ENCODE results near the gene C5orf47. TPM values are rescaled to one million over a fixed set of nuclear protein-coding genes. Genes with fewer than 3 reads are reported as not detected.
A peak's percentile ranks its signal among the peaks of the same experiment; 100 is the strongest.

C5orf47 gene
- total RNA-seq (2014; rRNA removed; shearing (Covaris generic)) = not detected in 2 replicates

GRCh38 chr5:173988554-173989431, at the start of gene C5orf47:
Gene C5orf47, plus strand, starts transcription at chr5:173989170. Its CDS starts 94 bp downstream, at chr5:173989264.
- DNase-seq (ENCODE audit: low read depth in 1 of 2, low spot score in 2 of 2) = no peak
- Histone ChIP-seq H3K9me3 (replicated peaks) (peaks cover 7% of the 10 kb centered on the region; the same call in 1 of the 2 replicates), H3K4me1 (replicated peaks) (no peaks in the 10 kb centered on the region), H3K36me3 (no peaks in the 10 kb centered on the region), H3K4me3 (no peak within 1 kb of the TSS), H3K27ac (no peak within 1 kb of the TSS), H3K27me3 (replicated peaks) (no peaks in the 10 kb centered on the region)

- no peak overlapping the region for H3K4me3 ChIP-seq
- no peak for DNase-seq (ENCODE audit: low read depth in 1 of 2, low spot score in 2 of 2)
- H3K27me3 ChIP-seq (replicated peaks) = no peaks in the 10 kb centered on the region
These were observed 48.7 kb upstream of the C5orf47 start for GRCh38 chr5:173940269-173940668.

GRCh38 chr5:173941102-173941501, 47.9 kb upstream of the C5orf47 start:
- Histone ChIP-seq H3K36me3 (peaks cover 18% of the 10 kb centered on the region), H3K27ac (no peak overlapping the region), H3K4me1 (replicated peaks) (peaks cover 24% of the 10 kb centered on the region), H3K27me3 (replicated peaks) (no peaks in the 10 kb centered on the region), H3K9me3 (replicated peaks) (no peaks in the 10 kb centered on the region), H3K4me3 (no peak overlapping the region)
- DNase-seq (ENCODE audit: low read depth in 1 of 2, low spot score in 2 of 2) = no peak

More at GRCh38 chr5:173940269-173940668, 48.7 kb upstream of the C5orf47 start:
- no peak overlapping the region for H3K27ac ChIP-seq
- H3K36me3 ChIP-seq = peaks cover 11% of the 10 kb centered on the region
- peaks cover 24% of the 10 kb centered on the region for H3K4me1 ChIP-seq (replicated peaks)
- no peaks in the 10 kb centered on the region for H3K9me3 ChIP-seq (replicated peaks)

GRCh38 chr5:173941758-173942401, 47.1 kb upstream of the C5orf47 start:
- DNase-seq (ENCODE audit: low read depth in 1 of 2, low spot score in 2 of 2) = peak in 1 of 2 experiments; percentile 54
- no peaks in the 10 kb centered on the region for H3K9me3 ChIP-seq (replicated peaks)
- H3K36me3 ChIP-seq = peaks cover 26% of the 10 kb centered on the region

GRCh38 chr5:173944511-173944910, 44.5 kb upstream of the C5orf47 start:
- Histone ChIP-seq H3K4me3 (no peak overlapping the region), H3K27ac (no peak overlapping the region), H3K36me3 (peaks cover 40% of the 10 kb centered on the region), H3K27me3 (replicated peaks) (no peaks in the 10 kb centered on the region), H3K9me3 (replicated peaks) (no peaks in the 10 kb centered on the region), H3K4me1 (replicated peaks) (peaks cover 24% of the 10 kb centered on the region)
- no peak for DNase-seq (ENCODE audit: low read depth in 1 of 2, low spot score in 2 of 2)

More at GRCh38 chr5:173941758-173942401, 47.1 kb upstream of the C5orf47 start:
- Histone ChIP-seq H3K27ac (no peak overlapping the region), H3K4me1 (replicated peaks) (peaks cover 24% of the 10 kb centered on the region), H3K4me3 (no peak overlapping the region), H3K27me3 (replicated peaks) (no peaks in the 10 kb centered on the region)

GRCh38 chr5:173945160-173945559, 43.8 kb upstream of the C5orf47 start:
- H3K27ac ChIP-seq = no peak overlapping the region
- no peaks in the 10 kb centered on the region for H3K27me3 ChIP-seq (replicated peaks)
- H3K36me3 ChIP-seq = peaks cover 44% of the 10 kb centered on the region
- H3K4me1 ChIP-seq (replicated peaks) = peaks cover 24% of the 10 kb centered on the region
- no peaks in the 10 kb centered on the region for H3K9me3 ChIP-seq (replicated peaks)
- DNase-seq (ENCODE audit: low read depth in 1 of 2, low spot score in 2 of 2) = no peak
- no peak overlapping the region for H3K4me3 ChIP-seq

- Histone ChIP-seq H3K27ac (no peak overlapping the region), H3K4me3 (no peak overlapping the region), H3K27me3 (replicated peaks) (no peaks in the 10 kb centered on the region), H3K4me1 (replicated peaks) (peaks cover 21% of the 10 kb centered on the region), H3K9me3 (replicated peaks) (no peaks in the 10 kb centered on the region), H3K36me3 (peaks cover 54% of the 10 kb centered on the region)
- no peak for DNase-seq (ENCODE audit: low read depth in 1 of 2, low spot score in 2 of 2)
These were observed 42.6 kb upstream of the C5orf47 start for GRCh38 chr5:173946323-173946722.

GRCh38 chr5:173950829-173951228, 38.1 kb upstream of the C5orf47 start:
- H3K27me3 ChIP-seq (replicated peaks) = no peaks in the 10 kb centered on the region
- H3K9me3 ChIP-seq (replicated peaks) = no peaks in the 10 kb centered on the region
- peaks cover 72% of the 10 kb centered on the region for H3K36me3 ChIP-seq
- peaks cover 27% of the 10 kb centered on the region for H3K4me1 ChIP-seq (replicated peaks)
- DNase-seq (ENCODE audit: low read depth in 1 of 2, low spot score in 2 of 2) = no peak
- no peak overlapping the region for H3K27ac ChIP-seq
- no peak overlapping the region for H3K4me3 ChIP-seq

GRCh38 chr5:173953528-173954090, 35.4 kb upstream of the C5orf47 start:
- peaks cover 27% of the 10 kb centered on the region for H3K4me1 ChIP-seq (replicated peaks)
- peaks cover 61% of the 10 kb centered on the region for H3K36me3 ChIP-seq
- no peaks in the 10 kb centered on the region for H3K9me3 ChIP-seq (replicated peaks)
- peak overlapping the region; percentile 42 for H3K27ac ChIP-seq
- H3K4me3 ChIP-seq = no peak overlapping the region
- peak in 1 of 2 experiments; percentile 95 for DNase-seq (ENCODE audit: low read depth in 1 of 2, low spot score in 2 of 2)
- H3K27me3 ChIP-seq (replicated peaks) = no peaks in the 10 kb centered on the region

- H3K36me3 ChIP-seq = peaks cover 62% of the 10 kb centered on the region
- no peak overlapping the region for H3K27ac ChIP-seq
- DNase-seq (ENCODE audit: low read depth in 1 of 2, low spot score in 2 of 2) = peak in 1 of 2 experiments; percentile 32
- H3K4me3 ChIP-seq = no peak overlapping the region
- peaks cover 27% of the 10 kb centered on the region for H3K4me1 ChIP-seq (replicated peaks)
- no peaks in the 10 kb centered on the region for H3K9me3 ChIP-seq (replicated peaks)
- no peaks in the 10 kb centered on the region for H3K27me3 ChIP-seq (replicated peaks)
These were observed 34.1 kb upstream of the C5orf47 start for GRCh38 chr5:173954671-173955521.

- Histone ChIP-seq H3K36me3 (peaks cover 15% of the 10 kb centered on the region), H3K9me3 (replicated peaks) (no peaks in the 10 kb centered on the region), H3K4me1 (replicated peaks) (peaks cover 22% of the 10 kb centered on the region), H3K27ac (no peak overlapping the region), H3K4me3 (no peak overlapping the region), H3K27me3 (replicated peaks) (no peaks in the 10 kb centered on the region)
- DNase-seq (ENCODE audit: low read depth in 1 of 2, low spot score in 2 of 2) = no peak
These were observed 28.0 kb upstream of the C5orf47 start for GRCh38 chr5:173960986-173961385.

- Histone ChIP-seq H3K36me3 (peaks cover 12% of the 10 kb centered on the region), H3K4me3 (no peak overlapping the region), H3K4me1 (replicated peaks) (peaks cover 22% of the 10 kb centered on the region), H3K9me3 (replicated peaks) (no peaks in the 10 kb centered on the region), H3K27ac (no peak overlapping the region), H3K27me3 (replicated peaks) (no peaks in the 10 kb centered on the region)
- no peak for DNase-seq (ENCODE audit: low read depth in 1 of 2, low spot score in 2 of 2)
These were observed 27.6 kb upstream of the C5orf47 start for GRCh38 chr5:173961418-173961817.

GRCh38 chr5:173962436-173962972, 26.5 kb upstream of the C5orf47 start:
- Histone ChIP-seq H3K27me3 (replicated peaks) (no peaks in the 10 kb centered on the region), H3K9me3 (replicated peaks) (no peaks in the 10 kb centered on the region), H3K4me1 (replicated peaks) (peaks cover 22% of the 10 kb centered on the region), H3K36me3 (peaks cover 9% of the 10 kb centered on the region), H3K4me3 (no peak overlapping the region), H3K27ac (no peak overlapping the region; the same call in 1 of the 2 replicates)
- DNase-seq (ENCODE audit: low read depth in 1 of 2, low spot score in 2 of 2) = no peak
